ENCODE data around the gene PTPRN2.

GRCh38 chr7:157565981-157566630 lies 1021.5 kb downstream of the PTPRN2 start:
- TF ChIP-seq CTCF (IDR thresholded peaks at IDR 0.05): no peak
- TF ChIP-seq POLR2A (IDR thresholded peaks at IDR 0.05): no peak
